ENCODE data around the gene NFS1. TPM values are rescaled to one million over a fixed set of nuclear protein-coding genes. Genes with fewer than 3 reads are reported as not detected.

NFS1 gene
- total RNA-seq, 2 experiments from 2014 or later = 34.6 to 35.1 TPM

GRCh38 chr20:35632539-35633115 is 66.5 kb downstream of the NFS1 start:
- CTCF ChIA-PET = no interaction called here
- H3K4me1 Mint-ChIP-seq = peaks cover 4% of the 10 kb centered on the region
- no peaks in the 10 kb centered on the region for H3K9me3 Mint-ChIP-seq (ENCODE audit: low read depth)
- H3K27ac Mint-ChIP-seq = no peak overlapping the region
- peaks cover 22% of the 10 kb centered on the region for H3K36me3 Mint-ChIP-seq
- no peak overlapping the region for H3K4me3 Mint-ChIP-seq
- no peak for ATAC-seq
- H3K27me3 Mint-ChIP-seq = no peaks in the 10 kb centered on the region
- no peak for DNase-seq

GRCh38 chr20:35630636-35631035 is 68.5 kb downstream of the NFS1 start:
- CTCF ChIA-PET = interaction anchor here (0.6 to 1.6 kb wide), 2 partner anchors 11 to 1439 kb away, joined by 3 to 5 read pairs; no protein-coding TSS in a partner anchor
- H3K27me3 Mint-ChIP-seq = no peaks in the 10 kb centered on the region
- peaks cover 37% of the 10 kb centered on the region for H3K36me3 Mint-ChIP-seq
- no peak overlapping the region for H3K4me3 Mint-ChIP-seq
- no peak for ATAC-seq
- peaks cover 5% of the 10 kb centered on the region for H3K4me1 Mint-ChIP-seq
- peak; percentile 36 for DNase-seq
- H3K27ac Mint-ChIP-seq = no peak overlapping the region
- no peaks in the 10 kb centered on the region for H3K9me3 Mint-ChIP-seq (ENCODE audit: low read depth)

- CTCF ChIA-PET = interaction anchor here (0.8 to 1.6 kb wide), 2 partner anchors 10 to 165 kb away, joined by 3 to 5 read pairs; no protein-coding TSS in a partner anchor
- Mint-ChIP-seq H3K27me3 (no peaks in the 10 kb centered on the region), H3K27ac (no peak overlapping the region), H3K4me3 (no peak overlapping the region), H3K36me3 (peaks cover 38% of the 10 kb centered on the region), H3K4me1 (peaks cover 3% of the 10 kb centered on the region), H3K9me3 (ENCODE audit: low read depth) (no peaks in the 10 kb centered on the region)
- peak; percentile 31 for DNase-seq
- no peak for ATAC-seq
These were observed 69.6 kb downstream of the NFS1 start for GRCh38 chr20:35629427-35630145.

- Mint-ChIP-seq H3K4me1 (peaks cover 3% of the 10 kb centered on the region), H3K9me3 (ENCODE audit: low read depth) (no peaks in the 10 kb centered on the region), H3K36me3 (peaks cover 38% of the 10 kb centered on the region), H3K27ac (no peak overlapping the region), H3K4me3 (no peak overlapping the region), H3K27me3 (no peaks in the 10 kb centered on the region)
- DNase-seq = peak; percentile 30
- CTCF ChIA-PET = interaction anchor here (0.8 kb wide), 1 partner anchor 8 kb away, joined by 3 read pairs; no protein-coding TSS in a partner anchor
- no peak for ATAC-seq
These were observed 72.0 kb downstream of the NFS1 start for GRCh38 chr20:35627121-35627520.

GRCh38 chr20:35626386-35627001 is 72.7 kb downstream of the NFS1 start:
- Mint-ChIP-seq H3K4me3 (no peak overlapping the region), H3K27ac (peak overlapping the region; percentile 51), H3K4me1 (peaks cover 3% of the 10 kb centered on the region), H3K9me3 (ENCODE audit: low read depth) (no peaks in the 10 kb centered on the region), H3K27me3 (no peaks in the 10 kb centered on the region), H3K36me3 (peaks cover 40% of the 10 kb centered on the region)
- CTCF ChIA-PET = no interaction called here
- ATAC-seq (no peak), DNase-seq (peak; percentile 33)

- H3K9me3 Mint-ChIP-seq (ENCODE audit: low read depth) = no peaks in the 10 kb centered on the region
- no peak overlapping the region for H3K4me3 Mint-ChIP-seq
- DNase-seq = no peak
- peaks cover 35% of the 10 kb centered on the region for H3K36me3 Mint-ChIP-seq
- no peaks in the 10 kb centered on the region for H3K27me3 Mint-ChIP-seq
- H3K4me1 Mint-ChIP-seq = peaks cover 3% of the 10 kb centered on the region
- peak overlapping the region; percentile 30 for H3K27ac Mint-ChIP-seq
- CTCF ChIA-PET = no interaction called here
- ATAC-seq = no peak
These were observed 73.4 kb downstream of the NFS1 start for GRCh38 chr20:35625584-35626385.

GRCh38 chr20:35621560-35621946 is 77.6 kb downstream of the NFS1 start:
- peaks cover 34% of the 10 kb centered on the region for H3K4me1 Mint-ChIP-seq
- H3K4me3 Mint-ChIP-seq = no peak overlapping the region

GRCh38 chr20:35620818-35621559 is 78.2 kb downstream of the NFS1 start:
- DNase-seq (no peak), ATAC-seq (no peak)
- Mint-ChIP-seq H3K27ac (no peak overlapping the region), H3K4me3 (no peak overlapping the region), H3K9me3 (ENCODE audit: low read depth) (no peaks in the 10 kb centered on the region), H3K36me3 (peaks cover 9% of the 10 kb centered on the region), H3K4me1 (peaks cover 35% of the 10 kb centered on the region), H3K27me3 (no peaks in the 10 kb centered on the region)
- CTCF ChIA-PET = interaction anchor here (1.1 to 4.7 kb wide), 4 partner anchors 17 to 333 kb away, joined by 3 to 59 read pairs (median 8); partner anchors contain the start of genes CPNE1, NFS1, RBM12 and ROMO1

More at GRCh38 chr20:35621560-35621946, 77.6 kb downstream of the NFS1 start:
- ATAC-seq (no peak), DNase-seq (no peak)
- CTCF ChIA-PET = interaction anchor here (1.1 to 4.7 kb wide), 3 partner anchors 16 to 332 kb away, joined by 3 to 59 read pairs (median 9); partner anchors contain the start of genes CPNE1, RBM12 and SCAND1
- Mint-ChIP-seq H3K27me3 (no peaks in the 10 kb centered on the region), H3K9me3 (ENCODE audit: low read depth) (no peaks in the 10 kb centered on the region), H3K36me3 (peaks cover 14% of the 10 kb centered on the region), H3K27ac (no peak overlapping the region)

GRCh38 chr20:35619196-35620095 is 79.7 kb downstream of the NFS1 start:
- CTCF ChIA-PET = interaction anchor here (0.7 to 4.7 kb wide), 29 partner anchors 8 to 745 kb away, joined by 3 to 59 read pairs (median 4); partner anchors contain the start of genes CPNE1, ERGIC3, NFS1 and PHF20
- H3K27ac Mint-ChIP-seq = peak overlapping the region; percentile 84
- H3K36me3 Mint-ChIP-seq = peaks cover 2% of the 10 kb centered on the region
- H3K9me3 Mint-ChIP-seq (ENCODE audit: low read depth) = no peaks in the 10 kb centered on the region
- H3K4me1 Mint-ChIP-seq = peaks cover 42% of the 10 kb centered on the region
- H3K27me3 Mint-ChIP-seq = no peaks in the 10 kb centered on the region
- peak; percentile 43 for ATAC-seq
- peak; percentile 87 for DNase-seq
- H3K4me3 Mint-ChIP-seq = peak overlapping the region; percentile 85

- Mint-ChIP-seq H3K9me3 (ENCODE audit: low read depth) (no peaks in the 10 kb centered on the region), H3K36me3 (peaks cover 2% of the 10 kb centered on the region), H3K27ac (peak overlapping the region; percentile 94), H3K4me1 (peaks cover 44% of the 10 kb centered on the region), H3K4me3 (peak overlapping the region; percentile 85), H3K27me3 (peaks cover 5% of the 10 kb centered on the region)
- ATAC-seq (no peak), DNase-seq (peak; percentile 51)
- CTCF ChIA-PET = interaction anchor here (0.5 to 4.7 kb wide), 26 partner anchors 9 to 744 kb away, joined by 3 to 59 read pairs (median 4); partner anchors contain the start of genes CPNE1, ERGIC3, NFS1 and PHF20
These were observed 80.7 kb downstream of the NFS1 start for GRCh38 chr20:35618263-35619131.
